Epithelial cell of esophagus (primary cell): Measurements from ENCODE around the gene ZFTA.
A peak's percentile ranks its signal among the peaks of the same experiment; 100 is the strongest.
"Not testable (repeated sequence)": the region's sequence is repeated elsewhere in the genome, so short reads cannot be mapped to it uniquely, and the experiment has no call there.

Source experiments
- DNase-seq: peaks from one replicate; pipeline ENCODE4 v3.0.0; 2010; ENCODE audit warnings: low read depth
- H3K4me3 ChIP-seq: 2 replicates; pipeline ENCODE4 v1.5.1; 2011; ENCODE audit warnings: mild to moderate bottlenecking, low read length, control low read depth
- CTCF ChIP-seq: IDR thresholded peaks from 2 replicates; pipeline ENCODE4 v1.5.1; 2011; ENCODE audit warnings: low read depth, mild to moderate bottlenecking, low read length, control low read depth, inconsistent platforms; ENCODE audit not compliant: insufficient read depth; ENCODE audit errors: missing control alignments

The ZFTA gene

DNA sequence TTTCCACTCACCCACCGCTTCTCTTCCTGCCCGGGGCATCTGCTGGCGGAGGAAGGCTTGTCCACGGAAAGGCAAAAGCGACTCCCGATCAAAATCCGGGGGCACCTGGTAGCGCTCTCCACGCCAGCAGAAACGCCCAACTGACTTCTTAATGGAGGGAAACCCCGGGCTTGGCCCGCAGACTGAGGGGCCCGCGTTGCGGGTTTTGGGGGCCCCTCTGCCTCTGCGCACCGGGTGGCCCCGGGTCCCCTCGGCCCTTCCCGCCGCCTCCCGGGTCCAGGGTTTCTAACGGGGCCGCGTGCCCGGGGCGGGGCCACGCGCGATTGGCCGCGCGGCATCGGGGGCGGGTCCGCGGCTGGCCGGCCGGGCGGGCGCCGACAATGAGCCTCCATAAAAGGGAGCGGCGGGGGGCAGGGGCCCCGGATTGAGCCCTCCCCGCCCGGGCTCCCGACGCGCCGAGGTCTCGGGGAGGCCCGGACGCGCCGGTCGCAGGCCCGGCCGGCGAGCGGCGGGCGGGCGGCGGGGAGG lies 44.5 kb upstream of the ZFTA start, which contains the start of gene SPINDOC:
TSS of gene SPINDOC (plus strand) at position 422 of the 528 bp plus-strand sequence. CDS start 231 bp downstream, outside the sequence.
- no peak for TF ChIP-seq CTCF
- peak; percentile 72 for DNase-seq

GRCh38 chr11:63811522-63811921 lies 42.9 kb upstream of the ZFTA start:
- DNase-seq: no peak
- H3K4me3 ChIP-seq: no peak overlapping the region
- no peak for TF ChIP-seq CTCF

More for the DNA sequence above, 44.5 kb upstream of the ZFTA start, which contains the start of gene SPINDOC:
- peak within 1 kb of the TSS; percentile 77 for H3K4me3 ChIP-seq

DNA sequence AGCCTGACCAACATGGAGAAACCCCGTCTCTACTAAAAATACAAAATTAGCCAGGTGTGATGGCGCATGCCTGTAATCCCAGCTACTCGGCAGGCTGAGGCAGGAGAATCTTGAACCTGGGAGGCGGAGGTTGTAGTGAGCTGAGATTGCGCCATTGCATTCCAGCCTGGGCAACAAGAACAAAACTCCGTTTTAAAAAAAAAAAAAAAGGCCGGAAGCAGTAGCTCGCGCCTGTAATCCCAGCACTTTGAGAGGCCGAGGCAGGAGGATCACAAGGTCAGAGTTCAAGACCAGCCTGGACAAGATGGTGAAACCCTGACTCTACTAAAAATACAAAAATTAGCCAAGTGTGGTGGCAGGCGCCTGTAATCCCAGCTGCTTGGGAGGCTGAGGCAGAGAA lies 41.8 kb upstream of the ZFTA start:
- DNase-seq, H3K4me3 ChIP-seq: not testable (repeated sequence)

DNA sequence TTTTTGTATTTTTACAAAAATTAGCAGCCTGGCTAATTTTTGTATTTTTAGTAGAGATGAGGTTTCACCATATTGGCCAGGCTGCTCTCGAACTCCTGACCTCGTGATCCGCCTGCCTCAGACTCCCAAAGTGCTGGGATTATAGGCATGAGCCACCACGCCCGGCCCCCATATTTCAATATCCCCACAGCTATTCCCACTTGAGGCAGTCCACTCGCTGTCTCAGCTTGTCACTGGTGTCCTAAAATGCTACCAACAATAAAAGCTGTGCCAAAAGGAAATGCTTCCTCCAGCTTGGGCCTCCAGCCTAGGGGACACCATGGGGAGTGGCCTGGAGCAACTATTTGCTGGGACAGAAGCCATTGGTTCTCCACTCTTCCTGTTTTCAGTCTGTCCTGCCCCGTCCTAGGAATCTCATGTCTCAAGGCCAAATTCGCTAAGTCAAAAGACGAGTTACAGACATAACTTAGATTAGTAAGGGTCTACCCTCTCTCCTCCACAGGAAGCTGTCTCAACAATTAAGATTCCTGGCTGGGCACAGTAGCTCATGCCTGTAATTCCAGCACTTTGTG lies 37.4 kb upstream of the ZFTA start:
- no peak for TF ChIP-seq CTCF
- no peak overlapping the region for H3K4me3 ChIP-seq
- no peak for DNase-seq

GRCh38 chr11:63804259-63804658 lies 35.7 kb upstream of the ZFTA start:
- H3K4me3 ChIP-seq: no peak overlapping the region
- TF ChIP-seq CTCF: no peak
- DNase-seq: peak; percentile 95

DNA sequence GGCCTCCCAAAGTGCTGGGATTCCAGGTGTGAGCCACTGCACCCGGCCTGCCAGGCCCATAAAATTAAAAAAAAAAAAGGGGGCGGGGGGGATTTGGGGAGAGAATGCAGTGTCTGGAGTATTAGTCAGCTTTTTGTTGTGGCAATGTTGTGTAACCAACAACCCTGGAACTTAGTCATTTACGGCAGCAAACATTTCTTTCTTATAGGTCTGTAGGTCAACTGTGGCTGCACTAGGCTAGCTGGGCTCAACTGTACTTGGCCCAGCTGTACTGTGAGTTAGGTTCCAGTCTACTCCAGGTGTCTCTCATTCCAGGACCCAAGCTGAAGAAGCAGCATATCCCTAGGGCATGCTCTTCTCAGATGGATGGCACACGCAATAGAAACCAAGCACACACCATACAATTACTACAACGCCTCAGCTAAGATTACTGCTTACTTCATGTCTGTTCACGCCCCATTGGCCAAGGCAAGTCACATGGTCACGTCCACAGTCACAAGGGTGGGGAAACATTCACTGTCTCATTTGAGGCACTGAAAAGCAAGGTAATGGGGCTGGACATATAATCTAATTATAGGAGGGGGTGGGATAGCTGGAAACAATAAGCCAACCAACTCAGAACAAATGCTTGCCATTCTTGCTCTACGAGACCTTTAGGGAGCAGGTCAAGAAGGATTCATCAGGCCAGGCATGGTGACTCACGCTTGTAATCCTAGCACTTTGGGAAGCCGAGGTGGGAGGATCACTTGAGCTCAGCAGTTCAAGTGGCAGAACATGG lies 34.3 kb upstream of the ZFTA start:
- H3K4me3 ChIP-seq: no peak overlapping the region
- peak; percentile 90 for DNase-seq
- TF ChIP-seq CTCF: no peak

DNA sequence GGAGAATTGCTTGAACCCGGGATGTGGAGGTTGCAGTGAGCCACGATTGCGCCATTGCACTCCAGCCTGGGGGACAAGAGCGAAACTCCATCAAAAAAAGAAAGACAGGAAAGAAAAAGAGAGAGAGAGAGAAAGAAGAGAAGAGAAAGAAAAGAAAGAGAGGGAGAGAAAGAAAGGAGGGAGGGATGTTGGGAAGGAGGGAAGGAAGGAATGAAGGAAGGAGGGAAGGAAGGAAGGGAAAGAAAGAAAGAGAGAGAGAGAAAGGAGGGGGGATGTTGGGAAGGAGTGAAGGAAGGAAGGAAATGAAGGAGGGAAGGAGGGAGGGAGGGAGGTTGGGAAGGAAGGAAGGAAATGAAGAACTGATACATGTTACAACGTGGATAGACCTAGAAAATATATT lies 32.3 kb upstream of the ZFTA start:
- DNase-seq: no peak
- TF ChIP-seq CTCF: no peak
- no peak overlapping the region for H3K4me3 ChIP-seq
